Activated effector memory CD4-positive, alpha-beta T cell treated with Interleukin-2 at 50 U/mL for 16 hours (primary cell): Measurements from ENCODE around the gene RBM47.
"Not testable (repeated sequence)": the region's sequence is repeated elsewhere in the genome, so short reads cannot be mapped to it uniquely, and the experiment has no call there.

Experiments
- DNase-seq: peaks from one replicate; pipeline ENCODE4 v3.0.0-alpha.2; 2020

Gene RBM47

DNA sequence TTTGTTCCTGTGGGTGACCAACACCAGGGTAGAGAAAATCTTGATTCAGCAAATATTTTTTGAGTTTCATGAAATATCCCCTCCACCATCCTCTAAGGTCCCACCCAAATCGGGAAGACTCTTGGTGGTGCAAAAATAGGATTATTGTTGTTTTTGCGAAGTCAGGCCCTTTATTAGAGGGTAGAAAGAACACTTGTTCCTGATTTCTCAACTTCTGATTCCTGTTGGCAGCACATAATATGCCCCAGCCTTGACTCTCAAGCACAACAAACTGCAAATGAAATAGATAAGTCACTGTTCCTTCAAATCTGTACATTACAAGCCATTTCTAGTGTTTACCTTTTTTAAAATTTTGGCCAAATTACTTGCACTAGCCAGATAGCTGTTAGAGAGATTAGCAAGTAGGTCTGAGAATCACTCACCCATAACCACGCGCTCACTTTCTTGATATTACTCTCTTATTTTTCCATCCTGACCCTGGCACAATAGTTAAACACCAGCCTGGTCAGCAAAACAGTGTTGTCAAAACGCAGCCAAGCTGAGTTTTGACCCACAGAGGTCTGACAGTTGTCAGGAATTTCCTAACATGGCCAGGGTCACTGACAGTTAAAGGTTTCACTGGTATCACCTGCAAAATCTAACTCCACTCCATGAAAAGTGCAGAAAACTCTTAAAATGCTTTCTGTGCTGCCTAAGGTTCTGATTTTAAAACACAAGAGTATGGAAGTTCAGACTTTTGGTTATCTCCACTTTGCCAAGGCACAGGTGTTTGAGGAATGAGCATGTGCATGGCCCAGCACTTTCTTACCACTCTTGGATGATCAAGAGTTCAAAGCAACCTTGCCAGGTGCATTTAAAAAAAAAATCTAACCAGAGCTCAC lies 69.8 kb downstream of the RBM47 start:
- DNase-seq, result no peak

DNA sequence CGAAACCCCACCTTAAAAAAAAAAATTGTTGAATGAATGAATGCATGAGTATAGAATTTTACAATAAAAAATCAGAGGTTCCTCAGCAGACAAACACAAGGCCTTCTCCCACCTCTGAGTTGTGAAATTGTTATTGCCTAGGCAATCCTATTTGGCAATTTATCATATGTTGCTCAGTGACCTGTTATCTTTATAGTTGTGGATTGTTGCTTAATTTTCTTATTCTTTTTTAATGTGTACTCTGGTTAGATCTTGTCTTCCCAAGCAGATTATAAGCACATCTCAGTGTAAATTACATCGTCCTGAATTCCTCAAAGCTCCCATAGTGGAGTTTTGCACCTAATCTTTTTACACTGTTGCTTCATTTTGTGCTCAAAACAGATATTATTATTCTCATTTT lies 71.9 kb downstream of the RBM47 start:
- no peak for DNase-seq

DNA sequence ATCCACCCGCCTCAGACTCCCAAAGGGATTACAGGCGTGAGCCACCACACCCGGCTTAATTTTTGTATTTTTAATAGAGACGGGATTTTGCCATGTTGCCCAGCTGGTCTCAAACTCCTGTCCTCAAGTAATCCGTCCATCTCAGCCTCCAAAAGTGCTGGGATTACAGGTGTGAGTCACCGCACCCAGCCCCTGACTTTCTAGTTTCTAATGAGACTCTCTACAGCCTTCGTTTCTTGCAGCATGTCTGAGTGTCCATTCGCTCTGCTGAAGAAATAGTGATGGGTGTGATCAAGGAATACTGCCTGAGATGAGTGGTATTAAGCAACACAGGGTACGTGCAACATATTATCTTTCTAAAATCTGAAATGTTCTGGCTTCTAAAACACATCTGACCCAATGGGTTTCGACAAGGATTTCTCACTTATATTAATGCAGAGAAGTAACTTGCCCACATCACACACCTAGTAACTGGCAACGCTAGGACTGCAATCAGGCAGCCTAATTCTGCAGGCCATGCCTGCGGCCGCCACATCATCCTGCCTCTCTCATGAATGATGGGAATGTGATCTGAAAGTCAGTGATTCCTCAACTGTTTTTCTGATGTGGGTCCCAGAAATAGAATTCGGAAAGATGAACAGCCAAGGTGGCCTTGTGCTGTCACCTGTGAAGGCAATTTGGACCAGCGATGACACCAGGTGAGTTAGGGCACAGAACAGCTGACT lies 74.3 kb downstream of the RBM47 start:
- DNase-seq, result no peak

DNA sequence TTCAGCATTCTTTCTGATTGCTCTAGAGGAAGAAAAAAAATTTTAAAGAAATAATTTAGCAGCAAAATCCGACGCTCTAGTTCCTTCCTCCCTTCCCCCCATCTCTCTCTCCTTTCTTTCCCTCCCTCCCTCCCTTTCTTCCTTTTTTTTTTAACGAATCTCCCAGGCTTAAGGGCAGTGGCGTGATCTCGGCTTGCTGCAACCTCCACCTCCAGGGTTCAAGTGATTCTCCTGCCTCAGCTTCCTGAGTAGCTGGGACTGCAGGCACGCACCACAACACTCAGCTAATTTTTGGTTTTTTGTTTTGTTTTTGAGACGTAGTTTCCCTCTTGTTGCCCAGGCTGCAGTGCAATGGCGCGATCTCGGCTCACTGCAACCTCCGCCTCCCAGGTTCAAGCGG lies 75.0 kb downstream of the RBM47 start:
- not testable (repeated sequence) for DNase-seq

DNA sequence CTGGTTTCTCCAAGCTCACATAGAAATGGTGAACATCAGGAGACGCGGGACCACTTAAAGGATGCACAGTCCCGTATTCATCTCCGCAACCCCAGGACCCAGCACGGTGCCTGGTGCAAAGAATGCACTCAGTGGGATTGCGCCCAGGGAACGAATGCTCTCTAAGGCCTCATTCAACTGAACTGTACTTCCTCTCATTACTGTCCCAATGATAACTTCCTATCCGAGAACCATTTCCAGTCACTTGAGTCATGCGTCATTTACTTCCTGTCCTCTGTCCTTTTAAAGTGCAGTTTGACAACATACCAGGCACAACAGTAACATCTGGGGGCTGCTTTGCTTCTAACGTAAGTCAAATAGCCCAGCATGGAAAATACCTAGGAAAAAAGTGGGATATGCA lies 75.7 kb downstream of the RBM47 start:
- no peak for DNase-seq

DNA sequence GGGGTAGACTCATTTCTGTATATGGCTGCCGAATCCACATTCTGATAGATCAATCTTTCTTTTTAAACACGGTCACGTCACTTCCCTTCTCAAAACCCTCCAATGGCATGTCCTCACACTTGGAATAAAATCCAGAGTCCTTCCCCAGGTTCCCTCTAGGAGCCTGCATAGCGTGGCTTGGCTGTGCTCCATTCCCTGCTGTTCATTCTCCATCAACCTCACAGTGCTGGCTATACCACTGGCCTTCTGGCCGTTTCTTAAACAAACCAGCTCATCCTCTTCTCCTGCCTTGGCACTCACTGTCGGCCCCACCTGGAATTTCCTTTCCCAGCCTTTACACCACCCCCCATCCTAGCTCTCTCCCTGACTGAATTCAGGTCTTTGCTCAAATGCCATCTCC lies 77.1 kb downstream of the RBM47 start:
- DNase-seq, result no peak

DNA sequence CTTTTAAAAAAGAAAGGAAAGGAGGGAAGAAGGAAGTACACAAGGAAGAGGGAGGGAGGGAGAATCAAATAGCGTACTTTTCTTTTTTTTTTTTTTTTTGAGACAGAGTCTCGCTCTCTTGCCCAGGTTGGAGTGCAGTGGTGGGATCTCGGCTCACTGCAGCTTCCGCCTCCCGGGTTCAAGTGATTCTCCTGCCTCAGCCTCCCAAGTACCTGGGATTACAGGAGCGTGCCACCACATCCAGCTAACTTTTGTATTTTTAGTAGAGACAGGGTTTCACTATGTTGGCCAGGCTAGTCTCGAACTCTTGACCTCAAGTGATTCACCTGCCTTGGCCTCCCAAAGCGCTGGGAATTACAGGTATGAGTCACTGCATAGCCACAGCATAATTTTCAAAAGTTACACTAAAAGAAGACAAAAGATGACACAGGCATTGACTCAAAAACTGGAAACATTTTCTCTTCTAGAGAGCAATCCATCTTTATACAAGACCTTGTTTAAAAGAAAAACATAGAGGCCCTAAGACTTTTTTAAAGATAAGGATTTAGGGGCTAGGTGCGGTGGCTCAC lies 78.0 kb downstream of the RBM47 start:
- DNase-seq, result not testable (repeated sequence)

DNA sequence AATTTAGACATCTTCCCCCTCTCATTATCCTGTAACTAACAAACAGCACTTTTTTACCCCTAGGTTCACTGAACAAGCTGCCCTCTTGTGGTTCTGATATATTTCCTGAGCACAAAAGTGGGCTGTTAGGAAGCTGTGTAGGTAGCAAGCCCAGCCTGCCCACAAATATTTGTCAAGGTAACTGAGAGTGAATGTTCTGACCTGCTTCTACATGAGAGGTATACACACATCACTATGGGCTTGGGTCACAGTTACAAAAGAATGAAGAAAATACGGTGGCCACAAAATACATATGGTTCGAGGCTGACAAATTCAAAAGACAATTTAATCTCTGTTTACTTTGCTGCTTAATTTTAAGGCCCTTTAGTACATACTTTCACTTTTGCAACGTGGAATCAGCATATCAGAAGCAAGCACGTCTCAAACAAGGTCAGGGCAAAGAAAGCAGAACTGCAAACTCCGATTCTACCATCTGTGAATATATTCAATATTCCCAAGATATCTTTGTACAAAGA lies 78.7 kb downstream of the RBM47 start:
- no peak for DNase-seq

DNA sequence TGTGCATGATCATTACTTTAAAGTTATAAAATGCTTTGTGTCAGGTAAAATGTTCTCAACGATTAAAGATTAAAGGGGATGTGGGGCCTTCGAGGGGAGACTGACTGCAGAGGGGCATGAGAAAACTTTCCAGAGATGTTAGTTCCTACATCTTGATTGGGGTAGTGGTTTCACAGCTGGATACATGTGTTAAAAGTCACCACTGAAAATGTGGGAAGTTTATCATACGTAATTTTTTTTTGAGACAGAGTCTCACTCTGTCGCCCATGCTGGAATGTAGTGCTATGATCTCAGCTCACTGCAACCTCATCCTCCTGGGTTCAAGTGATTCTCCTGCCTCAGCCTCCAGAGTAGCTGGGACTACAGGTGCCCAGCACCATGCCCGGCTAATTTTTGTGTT lies 79.5 kb downstream of the RBM47 start:
- DNase-seq, result no peak

DNA sequence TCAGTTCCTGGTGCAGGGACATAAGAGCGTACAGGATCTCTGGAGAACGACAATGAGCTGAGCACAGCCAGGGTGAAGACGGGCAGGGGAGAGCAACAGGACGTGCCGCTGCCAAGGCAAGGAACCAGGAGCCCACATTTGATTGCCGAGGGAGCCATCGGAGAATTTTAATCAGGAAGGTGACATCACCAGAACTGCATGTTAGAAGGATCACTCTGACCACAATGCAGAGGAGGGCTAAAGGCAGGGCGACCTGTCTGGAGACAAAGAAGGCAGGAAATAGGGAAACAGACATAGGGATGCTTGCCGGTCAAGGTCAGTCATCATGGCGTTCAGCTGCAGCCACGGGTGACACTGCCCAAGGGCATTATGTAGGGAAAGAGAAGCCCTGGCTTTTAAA lies 81.4 kb downstream of the RBM47 start:
- DNase-seq, result no peak

DNA sequence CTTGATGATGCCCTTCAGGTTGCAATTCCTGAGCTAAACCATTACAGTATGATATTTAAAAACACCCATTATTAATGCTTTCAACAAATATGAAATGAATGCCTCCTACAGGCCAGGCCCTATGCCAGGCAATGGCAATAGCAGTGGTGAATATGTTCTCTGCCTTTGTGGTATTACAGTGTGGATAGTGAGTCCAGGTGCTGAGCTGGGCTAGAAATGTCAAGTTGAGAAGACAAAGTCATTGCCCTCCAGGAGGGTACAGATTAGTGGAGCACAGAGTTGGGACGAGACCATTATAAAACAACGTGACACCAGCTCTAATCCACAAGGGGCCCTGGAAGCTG lies 81.9 kb downstream of the RBM47 start:
- no peak for DNase-seq

DNA sequence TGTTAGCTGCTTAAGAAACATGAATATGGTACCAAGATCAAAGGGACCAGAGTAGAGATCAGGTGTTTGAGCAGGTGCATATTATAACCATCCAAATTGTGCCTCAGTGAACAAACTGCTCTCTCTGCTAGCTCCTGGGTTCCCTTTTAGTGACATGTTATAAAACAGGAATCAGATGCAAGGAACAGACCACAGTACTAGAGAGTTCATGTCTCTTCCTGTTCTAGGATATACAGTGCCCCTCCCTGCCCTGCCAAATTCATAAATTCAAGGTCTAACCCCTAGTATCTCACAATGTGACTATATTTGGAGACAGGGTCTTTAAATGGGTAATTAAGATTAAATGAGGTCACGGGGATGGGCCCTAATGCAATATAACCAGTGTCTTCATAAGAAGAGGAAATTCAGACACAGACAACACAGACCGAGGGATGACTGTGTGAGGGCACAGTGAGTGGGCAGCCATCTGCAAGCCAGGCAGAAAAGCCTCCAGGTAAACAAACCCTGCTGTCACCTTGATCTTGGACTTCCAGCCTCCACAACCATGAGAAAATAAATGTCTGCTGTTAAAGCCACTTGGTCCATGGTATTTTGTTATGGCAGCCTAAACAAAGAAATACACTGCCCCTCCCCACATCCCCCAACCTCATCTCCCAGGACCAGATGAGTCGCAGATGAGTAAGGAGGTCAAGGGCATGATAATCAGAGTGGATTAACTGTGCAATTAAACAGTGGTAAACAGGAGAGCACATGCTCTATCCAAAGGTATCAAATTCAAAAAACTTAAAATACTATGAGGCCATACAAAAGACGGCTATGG lies 82.5 kb downstream of the RBM47 start:
- DNase-seq, result no peak

DNA sequence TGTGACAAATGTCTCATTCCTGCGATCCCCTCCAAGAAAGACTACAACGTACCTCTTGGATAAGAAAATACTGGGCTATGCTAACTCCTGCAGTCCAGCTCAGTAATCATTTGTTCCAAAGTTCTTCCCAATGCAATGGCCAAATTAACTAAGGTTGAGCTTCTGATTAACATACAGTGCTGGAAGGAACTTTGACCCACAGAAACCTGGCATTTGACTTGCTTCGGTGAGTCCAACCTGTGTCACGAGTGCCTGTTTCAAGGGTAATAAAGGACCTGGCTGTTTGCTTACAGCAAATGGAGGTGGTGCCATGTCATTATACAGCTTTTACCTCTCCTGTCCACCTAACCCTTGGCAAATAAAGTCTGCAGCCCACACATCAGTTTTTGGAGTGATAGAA lies 83.2 kb downstream of the RBM47 start:
- DNase-seq, result no peak

DNA sequence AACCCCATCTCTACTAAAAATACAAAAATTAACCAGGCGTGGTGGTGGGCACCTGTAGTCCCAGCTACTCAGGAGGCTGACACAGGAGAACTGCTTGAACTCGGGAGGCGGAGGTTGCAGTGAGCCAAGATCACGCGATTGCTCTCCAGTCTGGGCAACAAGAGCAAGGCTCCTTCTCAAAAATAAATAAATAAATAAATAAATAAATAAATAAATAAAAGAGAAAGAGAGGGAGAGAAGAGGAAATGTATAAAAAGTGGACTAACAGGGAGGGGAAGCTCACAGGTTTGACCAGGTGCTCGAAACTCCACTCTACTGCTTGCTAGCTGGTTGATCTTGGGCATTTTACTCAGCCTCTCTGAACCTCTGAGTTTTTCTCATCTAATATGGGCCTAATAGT lies 84.2 kb downstream of the RBM47 start:
- DNase-seq, result not testable (repeated sequence)

DNA sequence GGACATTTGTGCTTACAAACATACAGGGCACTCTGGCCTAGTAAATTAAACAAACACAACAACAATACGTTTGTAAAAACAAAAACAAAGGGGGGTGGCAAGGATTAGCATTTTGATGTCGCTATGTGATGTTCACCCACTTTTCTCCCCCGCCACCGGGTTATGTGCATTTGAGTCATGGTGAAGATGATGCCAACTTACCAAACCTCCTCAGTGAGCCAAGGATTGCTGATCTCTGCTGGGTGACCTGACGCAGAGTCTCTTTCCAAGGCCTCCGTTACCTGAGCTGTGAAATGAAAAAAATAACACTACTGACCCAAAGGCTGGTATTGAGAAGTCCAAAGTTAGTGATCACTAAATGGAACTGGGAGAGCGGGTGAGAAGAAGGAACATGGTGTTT lies 85.4 kb downstream of the RBM47 start:
- no peak for DNase-seq

DNA sequence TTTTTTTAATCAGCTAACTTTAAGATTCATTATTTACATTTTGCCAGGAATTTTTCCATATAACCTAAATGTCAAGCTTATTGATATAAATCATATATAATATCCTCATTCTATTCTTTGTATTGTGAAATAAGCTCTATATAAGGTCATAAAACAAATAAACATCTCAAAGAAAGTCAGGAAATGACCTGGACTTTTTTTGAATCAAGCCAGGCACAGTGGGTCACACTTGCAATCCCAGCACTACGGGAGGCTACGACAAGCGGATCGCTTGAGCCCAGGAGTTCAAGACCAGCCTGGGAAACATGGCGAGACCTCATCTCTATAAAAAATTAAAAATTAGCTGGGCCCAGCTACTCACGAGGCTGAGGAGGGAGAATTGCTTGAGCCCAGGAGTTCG lies 88.9 kb downstream of the RBM47 start:
- DNase-seq, result no peak

DNA sequence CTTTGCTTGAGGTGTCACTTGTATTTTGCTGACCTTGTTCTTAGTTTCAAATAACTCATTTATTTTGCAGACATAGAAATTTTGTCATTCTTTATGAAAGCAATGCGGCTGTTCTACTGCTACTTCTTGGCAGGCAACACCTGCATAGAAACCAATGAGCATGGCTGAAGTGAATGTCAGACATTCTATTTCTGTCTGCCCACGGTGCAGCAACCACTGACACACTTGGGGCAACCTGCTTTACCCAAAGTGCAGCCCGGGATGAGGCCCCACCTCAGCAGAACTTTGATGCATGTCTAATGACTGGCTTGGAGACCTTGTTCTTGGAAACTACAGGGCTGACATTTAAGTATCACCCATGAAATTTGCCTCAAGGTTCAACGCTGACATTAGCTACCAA lies 93.6 kb downstream of the RBM47 start:
- DNase-seq, result no peak

DNA sequence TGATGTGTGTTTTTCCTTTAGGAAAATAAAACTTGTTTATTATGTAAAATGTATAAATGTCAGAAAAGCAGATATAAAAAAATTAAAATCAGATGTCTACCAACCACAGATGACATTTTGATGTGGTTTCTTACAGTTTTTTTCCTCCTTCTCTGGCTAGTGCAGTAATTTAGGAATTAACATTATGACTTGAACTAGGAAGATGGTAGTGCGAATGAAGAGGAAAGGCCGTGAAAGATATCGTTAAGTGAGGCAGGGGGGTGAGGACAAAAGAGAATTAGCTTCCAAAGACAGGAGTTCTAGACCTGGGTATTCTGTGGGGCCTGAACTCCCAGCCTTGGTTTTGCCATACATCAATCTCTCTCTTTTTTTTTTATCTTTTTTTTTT lies 98.0 kb downstream of the RBM47 start:
- no peak for DNase-seq

DNA sequence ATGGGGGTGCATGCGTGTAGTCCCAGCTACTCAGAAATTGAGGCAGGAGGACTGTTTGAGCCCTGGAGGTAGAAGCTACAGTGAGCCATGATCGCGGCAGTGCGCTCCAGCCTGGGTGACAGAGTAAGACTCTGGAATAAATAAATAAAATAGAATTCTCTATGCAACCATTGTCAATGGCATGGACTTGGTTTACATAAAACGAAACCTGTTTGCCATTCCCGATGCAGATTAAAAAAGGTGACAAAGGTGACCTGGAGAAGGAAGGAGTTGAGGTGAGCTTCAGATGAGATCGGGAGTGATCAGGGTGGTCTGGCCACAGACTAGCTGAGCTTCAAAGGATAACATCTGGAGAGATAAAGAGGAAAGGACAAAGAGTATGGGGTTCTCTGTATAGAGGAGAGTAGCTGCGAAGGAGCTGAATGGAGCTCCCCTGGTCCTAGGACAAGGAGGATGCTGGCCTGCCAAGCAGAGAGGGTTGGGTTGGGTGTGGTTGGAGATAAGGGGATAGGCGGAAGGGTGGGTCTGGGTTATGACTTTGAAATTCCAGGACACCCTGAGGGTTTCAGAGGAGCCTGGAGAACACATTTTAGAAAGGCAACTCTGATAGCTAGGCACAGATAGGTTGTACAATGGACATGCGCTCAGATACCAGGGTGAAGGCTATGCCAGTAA lies 98.6 kb downstream of the RBM47 start:
- DNase-seq, result no peak

DNA sequence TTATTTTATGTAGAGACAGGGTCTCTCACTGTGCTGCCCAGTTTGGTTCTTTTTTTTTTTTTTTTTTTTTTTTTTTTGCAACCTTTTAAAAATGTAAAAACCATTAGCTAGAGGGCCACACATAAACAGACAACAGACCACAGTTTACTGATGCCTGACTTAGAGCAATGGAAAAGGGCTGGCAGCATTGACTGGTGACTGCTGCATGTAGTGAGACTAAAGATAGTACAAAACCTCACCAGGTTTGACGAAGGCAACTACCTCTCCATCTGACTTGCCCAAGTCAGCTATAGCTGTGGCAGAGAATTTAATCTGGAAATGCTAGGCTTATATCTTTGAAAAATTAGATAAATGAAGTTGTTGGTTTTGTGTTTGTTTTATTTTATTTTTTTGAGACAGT lies 102.9 kb downstream of the RBM47 start:
- no peak for DNase-seq

DNA sequence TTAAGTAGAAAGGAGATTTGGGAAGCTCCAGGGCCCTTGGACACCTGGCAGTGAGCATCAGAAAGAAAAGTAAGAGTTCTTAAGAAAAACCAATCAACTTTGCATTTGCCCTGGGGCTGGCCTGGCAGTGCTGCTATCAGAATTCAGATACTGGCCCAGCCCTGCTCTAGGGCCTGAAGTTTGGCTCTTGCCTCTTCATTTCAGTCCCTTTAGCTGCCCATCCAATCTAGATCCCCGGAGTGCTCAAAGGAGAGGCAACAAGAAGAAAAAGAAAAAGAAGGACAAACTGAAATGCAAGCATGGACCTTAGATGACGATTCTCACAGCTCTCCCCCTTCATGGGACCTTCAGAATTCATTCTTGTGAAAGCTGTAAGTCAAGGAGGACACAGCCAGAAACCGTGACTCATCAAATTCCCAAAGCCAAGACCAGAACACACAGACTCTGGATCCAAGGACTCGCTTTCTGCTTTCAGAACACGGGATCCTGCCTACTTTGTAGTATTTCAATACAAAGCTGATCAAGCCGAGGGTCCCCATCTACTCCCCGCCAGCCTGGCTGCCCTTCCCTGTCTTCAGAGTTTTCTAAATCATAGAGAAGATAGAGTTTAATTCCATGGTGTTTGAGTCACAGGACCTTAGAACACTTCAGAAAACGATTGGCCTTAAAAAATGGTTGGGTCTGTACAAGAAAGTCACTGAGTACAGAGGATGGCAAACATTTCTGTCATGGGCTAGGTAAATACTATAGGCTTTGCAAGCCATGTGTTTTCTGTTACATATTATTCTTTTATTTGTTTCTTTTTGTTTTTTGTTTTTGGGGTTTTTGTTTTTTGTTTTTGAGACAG lies 103.7 kb downstream of the RBM47 start:
- DNase-seq, result no peak
